CD4-positive, alpha-beta T cell treated with Interleukin-17A for 1 hour (primary cell): Measurements from ENCODE around the gene KPNB1.
A peak's percentile ranks its signal among the peaks of the same experiment; 100 is the strongest.

Experiments used
- DNase-seq: peaks from one replicate; pipeline ENCODE4 v3.0.0-alpha.2; 2020

KPNB1 gene

DNA sequence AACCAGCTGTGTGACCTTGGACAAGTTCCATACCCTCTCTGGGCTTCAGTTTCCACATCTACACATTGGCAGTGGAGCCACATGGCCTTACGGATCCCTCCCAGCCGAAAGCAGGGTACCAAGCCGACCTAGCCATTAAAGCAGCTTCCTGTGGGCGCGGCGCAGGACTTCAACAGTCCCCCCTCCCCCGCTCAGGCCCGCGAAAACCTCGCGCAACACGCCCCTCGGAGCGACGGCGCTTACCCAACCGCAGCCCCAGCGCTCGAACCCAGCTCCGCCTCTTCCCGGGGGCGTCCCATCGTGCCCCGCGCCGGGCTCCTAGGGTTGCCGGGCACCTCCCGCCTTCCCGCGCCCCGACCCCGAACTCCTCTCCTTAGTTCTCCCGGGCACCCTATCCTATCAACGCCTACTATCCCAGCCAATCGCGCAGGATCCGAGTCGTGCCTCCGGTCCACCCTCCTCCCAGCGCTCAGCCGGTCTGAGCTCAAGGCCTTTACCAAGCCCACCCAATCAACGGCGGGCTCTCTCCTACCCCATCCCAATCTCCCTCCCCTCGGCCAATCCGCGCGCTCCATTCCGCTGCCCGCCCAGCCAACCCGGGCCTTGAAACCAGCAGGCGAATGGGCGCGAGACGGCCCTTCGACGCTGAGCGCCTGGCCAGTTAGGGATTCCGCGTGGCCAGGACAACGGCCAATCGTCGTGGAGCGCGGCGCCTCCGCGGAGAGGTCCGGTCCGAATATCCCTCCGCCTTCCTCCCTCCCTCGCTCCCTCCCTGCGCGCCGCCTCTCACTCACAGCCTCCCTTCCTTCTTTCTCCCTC, at the start of gene KPNB1:
Gene KPNB1 (plus strand): TSS at position 767 of the 819 bp plus-strand sequence. CDS start 326 bp downstream, outside the sequence.
- peak; percentile 99 for DNase-seq

DNA sequence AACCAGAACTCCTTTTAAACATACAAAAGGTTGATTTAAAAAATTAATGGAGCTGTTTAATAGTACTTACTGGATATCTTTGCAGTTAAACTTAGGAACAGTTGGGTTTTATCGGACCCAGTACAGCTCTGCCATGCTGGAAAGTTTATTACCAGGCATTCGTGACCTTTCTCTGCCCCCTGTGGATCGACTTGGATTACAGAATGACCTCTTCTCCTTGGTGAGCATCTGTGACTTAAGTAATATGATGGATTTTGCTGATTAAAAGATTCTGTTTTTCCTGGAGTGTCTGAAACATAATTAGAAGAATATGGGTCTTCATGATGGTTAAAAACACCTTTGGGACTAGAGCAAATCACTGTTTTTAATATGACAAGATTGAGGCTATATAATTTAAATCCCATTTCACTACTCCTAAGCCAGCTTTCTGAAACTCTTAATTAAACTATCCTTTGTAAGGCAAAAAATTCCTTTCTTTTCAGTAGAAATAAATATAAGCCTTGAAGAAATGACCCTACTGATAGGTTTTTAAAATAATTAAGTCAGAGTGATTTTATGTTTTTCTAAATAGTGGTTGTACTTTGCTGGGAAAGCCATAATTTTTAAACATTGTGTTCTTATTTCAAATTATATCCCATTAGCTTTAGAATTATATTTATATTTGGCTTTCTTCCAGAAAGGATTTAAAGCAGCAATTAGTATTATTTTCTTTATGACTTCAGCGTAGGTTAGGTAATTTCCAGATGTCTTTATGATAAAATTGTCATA, 45.7 kb upstream of the KPNB1 start:
- DNase-seq = no peak

GRCh38 chr17:47604598-47604927, 45.2 kb upstream of the KPNB1 start:
- DNase-seq = no peak

DNA sequence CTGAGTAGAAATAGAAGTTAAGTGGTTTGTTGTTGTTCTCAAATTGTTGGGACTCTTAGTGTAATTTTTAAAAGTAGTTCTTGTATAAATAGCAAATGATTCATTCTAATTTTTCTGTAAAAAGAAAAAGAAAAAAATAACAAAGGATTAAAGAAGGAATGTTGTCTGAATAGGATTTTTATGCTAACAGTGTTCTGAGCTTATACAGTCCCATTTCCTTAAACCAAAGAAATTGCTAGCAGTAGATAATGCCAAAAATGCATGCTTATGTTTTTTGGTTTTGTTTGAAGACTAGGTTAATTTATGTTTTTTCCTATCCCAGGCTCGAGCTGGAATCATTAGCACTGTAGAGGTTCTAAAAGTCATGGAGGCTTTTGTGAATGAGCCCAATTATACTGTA, 44.7 kb upstream of the KPNB1 start:
- DNase-seq = no peak

GRCh38 chr17:47607481-47607880, 42.2 kb upstream of the KPNB1 start:
- no peak for DNase-seq

DNA sequence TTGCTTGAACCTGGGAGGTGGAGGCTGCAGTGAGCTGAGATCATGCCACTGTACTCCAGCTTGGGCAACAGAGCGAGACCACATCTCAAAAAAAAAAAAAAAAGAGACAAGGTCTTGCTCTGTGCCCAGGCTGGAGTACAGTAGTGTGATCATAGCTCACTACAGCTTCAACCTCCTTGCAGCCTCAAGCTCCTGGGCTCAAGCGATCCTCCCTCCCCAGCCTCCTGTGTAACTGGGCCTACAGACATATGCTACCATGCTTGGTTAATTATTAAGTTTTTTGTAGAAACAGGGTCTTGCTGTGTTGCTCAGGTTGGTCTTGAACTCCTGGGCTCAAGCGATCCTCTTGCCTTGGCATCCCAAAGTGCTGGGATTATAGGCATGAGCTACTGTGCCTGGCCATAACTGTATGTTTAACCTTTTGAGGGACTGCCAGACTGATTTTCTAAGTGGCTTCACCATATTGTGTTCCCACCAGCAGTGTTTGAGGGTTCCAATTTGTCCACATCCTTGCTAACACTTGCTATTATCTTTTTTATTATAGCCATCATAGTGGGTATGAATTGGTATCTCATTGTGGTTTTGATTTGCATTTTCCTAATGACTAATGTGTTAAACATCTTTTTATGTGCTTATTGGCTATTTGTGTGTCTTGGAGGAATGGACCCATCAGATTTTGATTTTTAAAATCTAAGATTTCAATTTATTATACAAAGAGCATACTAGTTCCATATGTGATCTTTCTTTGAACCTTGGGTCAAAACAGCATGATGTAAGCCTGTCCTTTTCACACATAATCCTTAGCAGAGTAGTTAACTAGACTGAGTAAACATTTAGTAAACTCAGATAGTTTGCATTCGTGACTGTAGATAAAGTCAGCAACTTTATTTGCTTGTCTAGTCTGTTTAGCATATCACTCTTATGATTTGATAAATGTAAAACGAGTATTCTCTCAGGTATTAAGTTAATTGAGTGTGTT, 38.1 kb upstream of the KPNB1 start:
- no peak for DNase-seq

DNA sequence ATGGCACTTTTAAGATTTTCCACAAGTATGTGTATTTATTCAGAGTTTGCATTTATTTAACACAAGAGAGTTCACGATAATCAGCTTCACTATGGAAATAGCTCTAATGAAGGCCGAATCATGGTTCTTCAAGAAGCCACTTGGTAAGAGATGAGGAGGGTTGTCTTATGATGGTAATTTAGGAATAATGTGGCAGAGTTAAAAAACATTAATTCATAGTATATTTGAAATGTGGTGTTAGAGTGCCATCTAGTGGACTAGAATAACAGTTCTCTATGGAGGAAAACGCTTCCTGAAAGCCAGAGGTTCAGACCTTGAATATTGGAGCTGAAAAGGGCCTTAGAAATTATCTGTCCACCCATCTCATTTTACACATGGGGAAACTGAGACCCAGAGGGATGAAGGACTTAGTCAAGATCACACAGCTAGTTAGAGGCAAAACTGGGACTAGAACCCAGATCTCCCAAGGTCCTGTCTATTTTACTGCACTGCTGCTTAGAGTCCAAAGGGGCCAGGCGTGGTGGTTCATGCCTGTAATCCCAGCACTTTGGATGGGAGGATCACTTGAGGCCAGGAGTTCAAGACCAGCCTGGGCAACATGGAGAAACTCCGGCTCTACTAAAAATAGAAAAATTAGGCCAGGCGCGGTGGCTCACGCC, 33.8 kb upstream of the KPNB1 start:
- DNase-seq = peak; percentile 68

DNA sequence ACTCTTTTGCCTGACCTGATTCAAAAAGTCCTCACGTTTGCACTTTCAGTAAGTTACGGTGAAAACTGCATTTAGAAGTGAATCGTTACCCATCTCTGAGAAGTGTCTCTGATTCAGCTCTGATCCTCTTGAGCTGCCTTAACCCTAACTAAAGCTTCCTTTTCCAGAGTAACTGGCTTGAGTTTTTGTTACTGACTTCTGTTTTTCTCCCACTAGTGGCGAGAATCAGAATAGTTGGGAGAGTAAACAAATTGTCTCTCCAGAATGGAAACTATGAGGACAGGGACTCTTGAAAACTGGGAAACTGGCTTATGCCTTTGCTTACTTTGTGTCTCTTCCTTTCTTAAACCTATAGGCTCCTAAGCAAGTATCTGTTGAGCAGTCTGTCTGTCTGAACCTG, 31.3 kb upstream of the KPNB1 start:
- no peak for DNase-seq

DNA sequence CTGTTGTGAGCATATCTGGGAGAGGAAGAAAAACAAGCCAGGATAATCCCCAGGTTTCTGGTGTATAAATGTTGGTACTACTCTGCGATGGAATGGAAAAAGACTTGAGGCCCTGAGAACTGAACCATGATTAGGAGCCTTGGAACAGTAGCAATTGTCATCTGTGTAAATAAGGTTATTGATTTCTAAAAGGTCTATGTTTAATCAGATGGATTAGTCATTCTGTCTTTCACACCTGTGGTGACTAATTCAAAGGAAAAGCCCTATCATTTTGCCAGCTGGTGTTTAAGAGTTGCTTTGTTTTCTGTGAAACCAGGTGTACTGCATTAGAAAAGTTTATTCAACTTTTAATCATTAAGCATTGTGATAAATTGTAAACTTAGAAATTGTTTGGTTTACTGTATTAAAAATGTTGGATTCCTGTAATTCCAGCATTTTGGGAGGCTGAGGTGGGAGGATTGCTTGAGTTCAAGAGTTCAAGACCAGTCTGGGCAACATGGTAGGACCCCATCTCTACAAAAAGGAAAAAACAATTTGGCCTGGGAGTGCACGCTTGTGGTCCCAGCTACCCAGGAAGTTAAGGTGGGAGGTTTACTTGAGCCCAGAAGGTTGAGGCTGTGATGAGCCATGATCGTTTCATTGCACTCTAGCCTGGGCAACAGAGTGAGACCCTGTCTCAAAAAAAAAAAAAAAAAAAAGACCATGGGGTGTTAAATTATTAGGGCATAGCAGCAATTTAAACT, 29.0 kb upstream of the KPNB1 start:
- no peak for DNase-seq

DNA sequence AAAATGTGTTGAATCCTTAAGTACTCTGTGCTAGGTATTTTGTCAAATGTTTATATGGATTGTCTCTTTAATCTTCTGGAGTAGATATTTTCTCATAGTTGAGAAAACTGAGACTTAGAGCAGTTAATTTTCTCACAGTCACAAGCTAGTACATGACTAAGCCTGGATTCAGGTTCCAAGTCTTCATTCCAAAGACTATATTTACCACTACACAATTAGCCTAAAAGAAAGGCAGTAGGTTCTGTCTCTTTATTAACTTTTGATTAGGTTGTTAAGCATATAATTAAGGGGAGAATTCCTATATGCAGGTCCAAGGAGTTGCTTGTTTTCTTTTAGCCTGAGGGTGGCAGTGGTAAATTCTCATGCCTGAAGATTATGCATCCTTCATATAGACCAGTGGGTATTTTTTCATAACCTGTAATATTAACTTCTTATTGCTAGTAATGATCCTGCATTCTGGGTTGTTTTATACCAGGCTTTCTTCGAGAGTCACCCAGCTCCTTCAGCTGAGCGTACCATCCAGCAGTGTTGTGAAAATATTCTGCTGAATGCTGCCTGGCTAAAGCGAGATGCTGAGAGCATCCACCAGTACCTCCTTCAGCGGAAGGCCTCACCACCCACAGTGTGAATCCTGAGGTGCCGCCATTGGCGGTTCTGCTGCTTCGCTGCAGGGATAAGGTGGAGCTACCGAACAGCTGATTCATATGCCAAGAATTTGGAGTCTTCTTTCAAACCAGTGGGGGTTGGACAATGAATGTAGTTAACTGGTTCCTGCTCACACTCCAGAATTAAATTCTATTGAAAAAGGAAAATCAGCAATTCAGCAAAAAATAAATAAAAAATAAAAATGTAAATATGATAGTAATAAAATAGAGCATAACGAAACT, 28.2 kb upstream of the KPNB1 start:
- no peak for DNase-seq

GRCh38 chr17:47622180-47622549, 27.6 kb upstream of the KPNB1 start:
- no peak for DNase-seq

GRCh38 chr17:47624727-47625068, 25.0 kb upstream of the KPNB1 start:
- no peak for DNase-seq

DNA sequence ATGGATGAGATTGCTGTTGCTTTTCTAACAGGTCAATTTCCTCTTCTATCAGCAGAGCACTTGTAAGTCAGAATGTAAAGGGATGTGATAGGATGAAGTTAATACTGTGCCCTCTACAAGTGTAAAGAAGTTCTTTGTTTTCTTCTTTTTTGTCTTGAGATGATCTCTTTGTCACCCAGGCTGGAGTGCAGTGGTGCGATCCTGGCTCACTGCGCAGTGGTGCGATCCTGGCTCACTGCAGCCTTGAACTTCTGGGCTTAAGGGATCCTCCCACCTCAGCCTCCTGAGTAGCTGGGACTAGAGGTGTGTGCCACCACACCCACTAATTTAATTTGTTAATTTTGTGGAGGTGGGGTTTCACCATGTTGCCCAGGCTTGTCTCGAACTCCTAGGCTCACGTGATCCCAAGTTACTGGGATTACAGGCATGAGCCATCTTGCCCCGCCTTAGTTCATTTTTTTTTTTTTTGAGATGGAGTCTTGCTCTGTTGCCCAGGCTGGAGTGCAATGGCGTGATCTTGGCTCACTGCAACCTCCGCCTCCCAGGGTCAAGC, 21.6 kb upstream of the KPNB1 start:
- DNase-seq = no peak

GRCh38 chr17:47629826-47630225, 19.9 kb upstream of the KPNB1 start:
- no peak for DNase-seq

DNA sequence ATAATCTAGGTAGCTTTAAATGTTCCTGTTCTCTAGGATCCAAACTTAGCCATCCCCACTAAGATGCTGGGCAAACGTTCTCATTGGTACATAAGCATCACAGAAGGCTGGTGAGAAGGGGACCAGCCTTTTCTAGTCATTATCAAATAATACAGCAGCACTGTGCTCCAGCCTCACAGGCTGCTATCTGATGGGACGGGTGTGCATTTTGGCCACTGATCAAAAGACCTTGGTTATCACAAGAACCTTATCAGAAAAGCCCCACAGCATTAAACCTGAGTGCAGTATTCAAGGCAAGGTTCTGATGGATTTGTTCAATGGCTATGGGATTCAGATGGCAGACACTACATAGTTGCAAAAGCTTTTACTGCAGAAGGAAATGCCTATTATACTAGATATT, 19.1 kb upstream of the KPNB1 start:
- DNase-seq = no peak

GRCh38 chr17:47632991-47633390, 16.7 kb upstream of the KPNB1 start:
- DNase-seq = no peak

DNA sequence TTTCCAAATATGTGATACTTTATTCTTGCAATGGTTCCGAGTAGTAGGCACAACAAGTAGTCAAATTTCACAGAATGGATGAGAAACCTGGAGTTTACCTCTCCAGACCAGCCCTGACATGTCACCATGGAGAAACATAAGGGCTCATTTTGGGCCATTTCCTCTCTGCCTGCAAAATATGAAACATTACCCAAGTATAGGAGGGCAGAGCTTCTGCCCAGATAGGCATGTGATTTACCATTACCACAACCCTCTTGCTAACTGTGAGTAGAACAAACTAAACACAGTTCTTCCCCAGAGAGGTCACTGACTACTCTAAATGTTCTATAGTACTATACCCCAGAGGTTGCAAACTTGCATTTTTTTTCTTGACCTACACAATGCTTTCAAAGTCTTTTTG, 15.7 kb upstream of the KPNB1 start:
- no peak for DNase-seq

DNA sequence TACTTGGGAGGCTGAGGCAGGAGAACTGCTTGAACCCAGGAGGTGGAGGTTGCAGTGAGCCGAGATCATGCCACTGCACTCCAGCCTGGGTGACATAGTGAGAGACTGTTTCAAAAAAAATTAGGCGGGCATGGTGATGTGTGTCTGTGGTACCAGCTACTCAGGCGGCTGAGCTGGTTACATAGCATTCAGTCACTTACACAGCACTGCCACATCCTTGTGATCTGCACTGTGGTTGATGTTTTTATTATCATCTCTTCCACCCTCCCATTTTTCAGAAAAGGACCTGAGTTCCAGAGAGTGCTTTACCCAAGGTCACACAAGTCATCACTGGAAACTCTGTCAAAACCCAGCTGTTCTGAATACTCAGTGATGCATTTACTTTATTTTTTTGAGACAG, 14.8 kb upstream of the KPNB1 start:
- no peak for DNase-seq

DNA sequence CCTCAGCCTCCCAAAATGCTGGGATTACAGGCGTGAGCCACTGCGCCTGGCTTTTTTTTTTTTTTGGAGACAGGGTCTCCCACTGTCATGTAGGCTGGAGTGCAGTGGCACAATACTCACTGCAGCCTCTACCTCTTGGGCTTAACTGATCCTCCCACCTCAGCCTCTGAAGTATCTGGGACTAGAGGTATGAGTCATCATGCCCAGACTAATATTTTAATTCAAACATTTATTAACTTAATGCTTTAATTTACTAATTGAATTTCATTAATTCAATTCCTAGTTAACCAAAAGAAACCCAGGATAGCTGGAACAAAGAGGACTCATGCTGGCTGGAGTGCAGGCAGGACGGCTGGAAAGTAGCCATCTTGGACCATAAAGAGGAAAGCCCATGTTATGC, 14.0 kb upstream of the KPNB1 start:
- DNase-seq = no peak

DNA sequence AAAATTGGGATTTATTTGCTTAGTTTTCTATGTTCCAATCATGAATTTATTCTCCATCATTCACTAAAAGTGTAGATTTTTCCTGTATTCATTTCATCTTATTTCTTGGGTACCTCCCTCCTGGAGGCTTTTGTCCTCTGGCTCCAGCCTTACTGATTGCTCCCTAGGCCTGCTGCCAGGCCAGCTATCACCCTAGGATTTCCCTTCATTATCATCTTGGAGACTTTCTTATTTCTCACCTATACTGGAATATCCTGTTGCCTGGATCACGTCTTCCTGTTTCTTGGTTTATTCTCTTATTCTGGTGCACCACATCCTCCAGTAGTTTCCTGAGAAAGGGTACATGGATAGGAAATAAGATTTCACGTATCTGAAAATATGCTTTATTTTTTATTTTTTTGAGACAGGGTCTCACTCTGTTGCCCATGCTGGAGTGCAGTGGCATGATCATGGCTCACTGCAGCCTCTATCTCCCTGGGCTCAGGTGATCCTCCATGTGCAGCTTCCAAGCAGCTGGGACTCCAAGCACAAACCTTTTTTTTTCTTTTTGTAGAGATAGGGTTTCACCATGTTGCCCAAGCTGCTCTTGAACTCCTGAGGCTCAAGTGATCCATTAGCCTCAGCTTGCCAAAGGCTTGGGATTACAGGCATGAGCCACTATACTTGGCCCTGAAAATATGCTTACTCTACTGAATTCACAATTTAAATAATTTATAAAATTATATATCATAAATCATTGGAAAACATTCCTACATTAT, 13.3 kb upstream of the KPNB1 start:
- no peak for DNase-seq
